Panc1 (cell line): Measurements from ENCODE around the gene PCLO. TPM values are rescaled to one million over a fixed set of nuclear protein-coding genes. Genes with fewer than 3 reads are reported as not detected.

Experiments used
- ATAC-seq: fragments of 200-7000 bp; cut with Tn5 transposase; 2 replicates; pipeline ENCODE4 v1.9.1; 2020; ENCODE audit warnings: mild to moderate bottlenecking, moderate library complexity
- BruUV-seq: library from RNA; stranded (reverse); fragments of 400-500 nt; replicated peaks from 2 replicates; lab custom pipeline; 2021; lab: Mats Ljungman, UMichigan
- CTCF ChIA-PET: fragments of 300-600 bp; sonication (Branson Sonifier 250); formaldehyde crosslinking; loops from one replicate; lab custom pipeline; 2022; ENCODE audit warnings: antibody characterized with exemption; lab: Charles Lee
- POLR2A ChIA-PET: fragments of 300-600 bp; sonication (Branson Sonifier 250); formaldehyde crosslinking; loops from one replicate; lab custom pipeline; 2022; ENCODE audit warnings: antibody characterized with exemption; lab: Charles Lee
- DNase-seq: peaks from one replicate; pipeline ENCODE4 v3.0.0-alpha.2; 2010; ENCODE audit warnings: low read depth, low spot score
- H3K27ac ChIP-seq: 2 replicates; pipeline ENCODE4 v1.5.1; 2011; ENCODE audit warnings: mild to moderate bottlenecking, low read length, inconsistent platforms
- H3K27me3 ChIP-seq: fragments of 200-500 bp; sonication (Bioruptor generic); 2 replicates; pipeline ENCODE4 v1.6.0; 2014; ENCODE audit warnings: low read length, inconsistent platforms; ENCODE audit not compliant: control insufficient read depth, insufficient read depth
- H3K36me3 ChIP-seq: fragments of 200-500 bp; sonication (Bioruptor generic); 2 replicates; pipeline ENCODE4 v1.5.1; 2014; ENCODE audit warnings: inconsistent platforms, mild to moderate bottlenecking, low read length, moderate library complexity; ENCODE audit not compliant: control insufficient read depth, insufficient read depth
- H3K4me1 ChIP-seq: 2 replicates; pipeline ENCODE4 v1.5.1; 2011; ENCODE audit warnings: inconsistent platforms, mild to moderate bottlenecking, low read length, moderate library complexity; ENCODE audit not compliant: control insufficient read depth, insufficient read depth
- H3K4me3 ChIP-seq, 2 experiments: 2 replicates each; pipeline ENCODE4 v1.5.1; 2011 to 2012; ENCODE audit warnings: low read depth in 2 of 2, low read length in 2 of 2, mild to moderate bottlenecking in 2 of 2, inconsistent platforms in 1 of 2, moderate library complexity in 1 of 2
- H3K9me3 ChIP-seq: fragments of 200-500 bp; sonication (Bioruptor generic); 2 replicates; pipeline ENCODE4 v1.5.1; 2014; ENCODE audit warnings: low read depth, mild to moderate bottlenecking, inconsistent platforms, low read length, moderate library complexity; ENCODE audit not compliant: control insufficient read depth, insufficient read depth
- CTCF ChIP-seq: fragments of 450-650 bp; IDR thresholded peaks from 2 replicates; pipeline ENCODE4 v1.5.1; 2017; ENCODE audit warnings: mild to moderate bottlenecking
- POLR2AphosphoS5 ChIP-seq: IDR thresholded peaks from 2 replicates; pipeline ENCODE4 v1.6.1; 2012; ENCODE audit warnings: mild to moderate bottlenecking, low read depth, low read length, moderate library complexity
- REST ChIP-seq, 2 experiments: IDR thresholded peaks; 2 replicates each; pipeline ENCODE4 v1.6.1; 2011 to 2012; ENCODE audit warnings: low read depth in 2 of 2, control low read depth in 1 of 2, low read length in 1 of 2, mild to moderate bottlenecking in 1 of 2, moderate library complexity in 1 of 2; ENCODE audit not compliant: insufficient read depth in 1 of 2
- SIN3A ChIP-seq: IDR thresholded peaks from 2 replicates; pipeline ENCODE4 v1.6.1; 2012; ENCODE audit warnings: low read depth, mild to moderate bottlenecking, low read length, moderate library complexity, borderline replicate concordance; ENCODE audit not compliant: insufficient read depth
- TCF7L2 ChIP-seq: IDR thresholded peaks from 2 replicates; pipeline ENCODE4 v1.6.1; 2011; ENCODE audit warnings: mild to moderate bottlenecking, low read depth, low read length, inconsistent platforms
- in situ Hi-C: cut with HindIII; loops from 2 replicates; pipeline ENCODE4 v1.10.0; 2016; ENCODE audit warnings: low sequenced_read_pairs, low pct_unique_long_range_greater_than_20kb
- intact Hi-C: fragments of 100-400 bp; cut with micrococcal nuclease; formaldehyde crosslinking; loops from one replicate; pipeline ENCODE4 v1.10.0; 2022; ENCODE audit not compliant: unreplicated experiment
- total RNA-seq: library from RNA; stranded (reverse); gene quantifications from one replicate; pipeline ENCODE4 v1.2.1, GENCODE V29; 2021; ENCODE audit not compliant: unreplicated experiment

PCLO gene
- total RNA-seq, 1 experiment from 2014 or later, result 1.1 TPM

- H3K4me3 ChIP-seq, result no peak overlapping the region
- no TSS peak for BruUV-seq
- ChIA-PET CTCF (interaction anchor here (0.8 kb wide), 1 partner anchor 206 kb away, joined by 3 read pairs; no protein-coding TSS in a partner anchor), POLR2A (no interaction called here)
- H3K4me1 ChIP-seq, result no peaks in the 10 kb centered on the region
- no peak for DNase-seq
- ATAC-seq, result no peak
- no peaks in the 10 kb centered on the region; the same call in 1 of the 2 replicates for H3K36me3 ChIP-seq
- no peaks in the 10 kb centered on the region for H3K27me3 ChIP-seq
- no peak for TF ChIP-seq REST (IDR thresholded peaks at IDR 0.05; ENCODE audit: insufficient read depth in 1 of 2, low read depth in 2 of 2, low read length in 1 of 2)
- no peak for TF ChIP-seq CTCF
- TF ChIP-seq TCF7L2, result no peak
- no peak for TF ChIP-seq SIN3A
- no peak for TF ChIP-seq POLR2AphosphoS5
- H3K9me3 ChIP-seq, result no peaks in the 10 kb centered on the region
- in situ Hi-C loops, result no loop called here
- intact Hi-C loops, result no loop called here
- H3K27ac ChIP-seq, result no peak overlapping the region
Measured at GRCh38 chr7:83130623-83131545, 31.8 kb downstream of the PCLO start.

DNA sequence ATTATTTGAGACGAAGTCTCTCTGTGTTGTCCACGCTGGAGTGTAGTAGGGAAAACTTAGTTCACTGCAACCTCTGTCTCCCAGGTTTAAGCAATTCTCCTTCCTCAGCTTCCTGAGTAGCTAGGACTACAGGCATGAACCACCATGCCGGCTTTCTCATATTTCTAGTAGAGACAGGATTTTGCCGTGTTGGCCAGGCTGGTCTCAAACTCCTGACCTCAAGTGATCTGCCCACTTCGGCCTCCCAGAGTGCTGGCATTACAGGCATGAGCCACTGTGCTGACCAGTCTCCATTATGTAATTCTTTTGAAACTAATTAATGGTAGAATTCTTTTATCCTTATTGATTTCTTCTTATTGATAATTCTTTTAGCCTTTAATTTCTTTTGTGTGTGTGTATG, 32.5 kb downstream of the PCLO start:
- H3K4me1 ChIP-seq, result no peaks in the 10 kb centered on the region
- in situ Hi-C loops, result no loop called here
- intact Hi-C loops, result no loop called here
- no peak overlapping the region for H3K4me3 ChIP-seq
- ChIA-PET CTCF (no interaction called here), POLR2A (no interaction called here)
- no peaks in the 10 kb centered on the region for H3K27me3 ChIP-seq
- no peak for DNase-seq
- H3K36me3 ChIP-seq, result no peaks in the 10 kb centered on the region; the same call in 1 of the 2 replicates
- no peaks in the 10 kb centered on the region for H3K9me3 ChIP-seq
- no peak for ATAC-seq
- no peak overlapping the region for H3K27ac ChIP-seq
- BruUV-seq, result no TSS peak
- no peak for TF ChIP-seq POLR2AphosphoS5
- TF ChIP-seq REST (IDR thresholded peaks at IDR 0.05; ENCODE audit: insufficient read depth in 1 of 2, low read depth in 2 of 2, low read length in 1 of 2), result no peak
- TF ChIP-seq CTCF, result no peak
- no peak for TF ChIP-seq TCF7L2
